Panc1 (cell line): ENCODE results near the gene AMIGO2. TPM values are rescaled to one million over a fixed set of nuclear protein-coding genes. Genes with fewer than 3 reads are reported as not detected.

Experiments
- ATAC-seq: fragments of 200-7000 bp; cut with Tn5 transposase; 2 replicates; pipeline ENCODE4 v1.9.1; 2020; ENCODE audit warnings: mild to moderate bottlenecking, moderate library complexity
- BruUV-seq: library from RNA; stranded (reverse); fragments of 400-500 nt; replicated peaks from 2 replicates; lab custom pipeline; 2021; lab: Mats Ljungman, UMichigan
- CTCF ChIA-PET: fragments of 300-600 bp; sonication (Branson Sonifier 250); formaldehyde crosslinking; loops from one replicate; lab custom pipeline; 2022; ENCODE audit warnings: antibody characterized with exemption; lab: Charles Lee
- POLR2A ChIA-PET: fragments of 300-600 bp; sonication (Branson Sonifier 250); formaldehyde crosslinking; loops from one replicate; lab custom pipeline; 2022; ENCODE audit warnings: antibody characterized with exemption; lab: Charles Lee
- DNase-seq: peaks from one replicate; pipeline ENCODE4 v3.0.0-alpha.2; 2010; ENCODE audit warnings: low read depth, low spot score
- H3K27ac ChIP-seq: 2 replicates; pipeline ENCODE4 v1.5.1; 2011; ENCODE audit warnings: mild to moderate bottlenecking, low read length, inconsistent platforms
- H3K27me3 ChIP-seq: fragments of 200-500 bp; sonication (Bioruptor generic); 2 replicates; pipeline ENCODE4 v1.6.0; 2014; ENCODE audit warnings: low read length, inconsistent platforms; ENCODE audit not compliant: control insufficient read depth, insufficient read depth
- H3K36me3 ChIP-seq: fragments of 200-500 bp; sonication (Bioruptor generic); 2 replicates; pipeline ENCODE4 v1.5.1; 2014; ENCODE audit warnings: inconsistent platforms, mild to moderate bottlenecking, low read length, moderate library complexity; ENCODE audit not compliant: control insufficient read depth, insufficient read depth
- H3K4me1 ChIP-seq: 2 replicates; pipeline ENCODE4 v1.5.1; 2011; ENCODE audit warnings: inconsistent platforms, mild to moderate bottlenecking, low read length, moderate library complexity; ENCODE audit not compliant: control insufficient read depth, insufficient read depth
- H3K4me3 ChIP-seq, 2 experiments: 2 replicates each; pipeline ENCODE4 v1.5.1; 2011 to 2012; ENCODE audit warnings: low read depth in 2 of 2, low read length in 2 of 2, mild to moderate bottlenecking in 2 of 2, inconsistent platforms in 1 of 2, moderate library complexity in 1 of 2
- H3K9me3 ChIP-seq: fragments of 200-500 bp; sonication (Bioruptor generic); 2 replicates; pipeline ENCODE4 v1.5.1; 2014; ENCODE audit warnings: low read depth, mild to moderate bottlenecking, inconsistent platforms, low read length, moderate library complexity; ENCODE audit not compliant: control insufficient read depth, insufficient read depth
- CTCF ChIP-seq: fragments of 450-650 bp; IDR thresholded peaks from 2 replicates; pipeline ENCODE4 v1.5.1; 2017; ENCODE audit warnings: mild to moderate bottlenecking
- POLR2AphosphoS5 ChIP-seq: IDR thresholded peaks from 2 replicates; pipeline ENCODE4 v1.6.1; 2012; ENCODE audit warnings: mild to moderate bottlenecking, low read depth, low read length, moderate library complexity
- REST ChIP-seq, 2 experiments: IDR thresholded peaks; 2 replicates each; pipeline ENCODE4 v1.6.1; 2011 to 2012; ENCODE audit warnings: low read depth in 2 of 2, control low read depth in 1 of 2, low read length in 1 of 2, mild to moderate bottlenecking in 1 of 2, moderate library complexity in 1 of 2; ENCODE audit not compliant: insufficient read depth in 1 of 2
- SIN3A ChIP-seq: IDR thresholded peaks from 2 replicates; pipeline ENCODE4 v1.6.1; 2012; ENCODE audit warnings: low read depth, mild to moderate bottlenecking, low read length, moderate library complexity, borderline replicate concordance; ENCODE audit not compliant: insufficient read depth
- TCF7L2 ChIP-seq: IDR thresholded peaks from 2 replicates; pipeline ENCODE4 v1.6.1; 2011; ENCODE audit warnings: mild to moderate bottlenecking, low read depth, low read length, inconsistent platforms
- in situ Hi-C: cut with HindIII; loops from 2 replicates; pipeline ENCODE4 v1.10.0; 2016; ENCODE audit warnings: low sequenced_read_pairs, low pct_unique_long_range_greater_than_20kb
- intact Hi-C: fragments of 100-400 bp; cut with micrococcal nuclease; formaldehyde crosslinking; loops from one replicate; pipeline ENCODE4 v1.10.0; 2022; ENCODE audit not compliant: unreplicated experiment
- total RNA-seq: library from RNA; stranded (reverse); gene quantifications from one replicate; pipeline ENCODE4 v1.2.1, GENCODE V29; 2021; ENCODE audit not compliant: unreplicated experiment

AMIGO2 gene
- total RNA-seq, 1 experiment from 2014 or later: 21.8 TPM

- Histone ChIP-seq H3K4me3 (no peak overlapping the region), H3K4me1 (peaks cover 28% of the 10 kb centered on the region), H3K27me3 (no peaks in the 10 kb centered on the region), H3K36me3 (no peaks in the 10 kb centered on the region), H3K9me3 (no peaks in the 10 kb centered on the region; the same call in 1 of the 2 replicates), H3K27ac (peak overlapping the region; percentile 51)
- intact Hi-C loops: no loop called here
- POLR2A ChIA-PET: no interaction called here
- CTCF ChIA-PET: no interaction called here
- TF ChIP-seq SIN3A: no peak
- TF ChIP-seq CTCF: no peak
- no peak for TF ChIP-seq POLR2AphosphoS5
- TF ChIP-seq REST (IDR thresholded peaks at IDR 0.05; ENCODE audit: insufficient read depth in 1 of 2, low read depth in 2 of 2, low read length in 1 of 2): no peak
- no peak for TF ChIP-seq TCF7L2
- BruUV-seq: no TSS peak
- ATAC-seq: peak; percentile 95
- in situ Hi-C loops: no loop called here
- DNase-seq: no peak
Observed at GRCh38 chr12:47095446-47096236, 15.9 kb upstream of the AMIGO2 start.

GRCh38 chr12:47094804-47095203 is 15.0 kb upstream of the AMIGO2 start:
- DNase-seq (no peak), ATAC-seq (peak; percentile 81)
- no peaks in the 10 kb centered on the region for H3K27me3 ChIP-seq
- POLR2A ChIA-PET: interaction anchor here (0.5 kb wide), 1 partner anchor 579 kb away, joined by 5 read pairs; no protein-coding TSS in a partner anchor
- peak overlapping the region; percentile 51 for H3K27ac ChIP-seq
- H3K9me3 ChIP-seq: no peaks in the 10 kb centered on the region; the same call in 1 of the 2 replicates
- in situ Hi-C loops (no loop called here), intact Hi-C loops (no loop called here)
- CTCF ChIA-PET: no interaction called here
- peaks cover 28% of the 10 kb centered on the region for H3K4me1 ChIP-seq
- no TSS peak for BruUV-seq
- TF ChIP-seq SIN3A: no peak
- no peak overlapping the region for H3K4me3 ChIP-seq
- no peaks in the 10 kb centered on the region for H3K36me3 ChIP-seq

GRCh38 chr12:47091009-47091408 is 11.2 kb upstream of the AMIGO2 start:
- Histone ChIP-seq H3K27ac (no peak overlapping the region), H3K36me3 (no peaks in the 10 kb centered on the region), H3K4me3 (no peak overlapping the region), H3K4me1 (peaks cover 42% of the 10 kb centered on the region), H3K9me3 (no peaks in the 10 kb centered on the region; the same call in 1 of the 2 replicates), H3K27me3 (no peaks in the 10 kb centered on the region)
- intact Hi-C loops: no loop called here
- DNase-seq (no peak), ATAC-seq (no peak)
- ChIA-PET POLR2A (no interaction called here), CTCF (no interaction called here)
- in situ Hi-C loops: no loop called here
- BruUV-seq: no TSS peak
- no peak for TF ChIP-seq REST (IDR thresholded peaks at IDR 0.05; ENCODE audit: insufficient read depth in 1 of 2, low read depth in 2 of 2, low read length in 1 of 2)
- TF ChIP-seq POLR2AphosphoS5: no peak
- no peak for TF ChIP-seq SIN3A
- TF ChIP-seq CTCF: no peak
- no peak for TF ChIP-seq TCF7L2
